Kidney epithelial cell (primary cell): ENCODE results near the gene AGBL3. TPM values are rescaled to one million over a fixed set of nuclear protein-coding genes. Genes with fewer than 3 reads are reported as not detected.

Experiments used
- DNase-seq: peaks from one replicate; pipeline ENCODE4 v3.0.0-alpha.2; 2010; ENCODE audit warnings: low read depth
- H3K27me3 ChIP-seq: 2 replicates; pipeline ENCODE4 v1.6.0; 2011; ENCODE audit warnings: low read length; ENCODE audit not compliant: control insufficient read depth, insufficient read depth
- H3K36me3 ChIP-seq: 2 replicates; pipeline ENCODE4 v1.5.1; 2011; ENCODE audit warnings: low read length; ENCODE audit not compliant: control insufficient read depth, insufficient read depth
- H3K4me3 ChIP-seq: 2 replicates; pipeline ENCODE4 v1.5.1; 2011; ENCODE audit warnings: low read depth, mild to moderate bottlenecking, control low read depth, low read length
- total RNA-seq: library from RNA; depleted of rRNA; stranded (reverse); fragments of >200 nt; gene quantifications from 2 replicates; pipeline ENCODE4 v1.2.3, GENCODE V29; 2015
- TF ChIP-seq, protein P1 (sequence below): IDR thresholded peaks from 2 replicates; pipeline ENCODE4 v1.5.1; 2011; ENCODE audit warnings: mild to moderate bottlenecking, moderate library complexity, low read length, control low read depth, inconsistent platforms; ENCODE audit not compliant: insufficient read depth, poor library complexity, severe bottlenecking

The AGBL3 gene
- total RNA-seq, 1 donor from 2014 or later = 1.6 TPM

DNA sequence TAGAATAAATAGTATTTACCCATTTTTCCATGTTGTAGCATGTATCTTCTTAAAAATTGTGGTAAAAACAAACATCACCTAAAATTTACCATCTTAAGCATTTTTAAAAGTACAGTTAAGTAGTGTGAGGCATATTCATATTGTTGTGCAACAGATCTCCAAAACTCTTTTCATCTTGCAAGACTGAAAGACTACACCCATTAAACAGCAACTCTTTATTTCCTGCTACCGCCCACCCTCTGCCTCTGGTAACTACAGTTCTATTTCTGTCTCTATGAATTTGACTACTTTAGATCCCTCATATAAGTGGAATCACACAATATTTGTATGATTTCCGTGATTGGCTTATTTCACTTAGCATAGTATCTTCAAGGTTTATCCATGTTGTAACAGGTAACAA is 40.0 kb upstream of the AGBL3 start:
- TF ChIP-seq, protein P1, sequence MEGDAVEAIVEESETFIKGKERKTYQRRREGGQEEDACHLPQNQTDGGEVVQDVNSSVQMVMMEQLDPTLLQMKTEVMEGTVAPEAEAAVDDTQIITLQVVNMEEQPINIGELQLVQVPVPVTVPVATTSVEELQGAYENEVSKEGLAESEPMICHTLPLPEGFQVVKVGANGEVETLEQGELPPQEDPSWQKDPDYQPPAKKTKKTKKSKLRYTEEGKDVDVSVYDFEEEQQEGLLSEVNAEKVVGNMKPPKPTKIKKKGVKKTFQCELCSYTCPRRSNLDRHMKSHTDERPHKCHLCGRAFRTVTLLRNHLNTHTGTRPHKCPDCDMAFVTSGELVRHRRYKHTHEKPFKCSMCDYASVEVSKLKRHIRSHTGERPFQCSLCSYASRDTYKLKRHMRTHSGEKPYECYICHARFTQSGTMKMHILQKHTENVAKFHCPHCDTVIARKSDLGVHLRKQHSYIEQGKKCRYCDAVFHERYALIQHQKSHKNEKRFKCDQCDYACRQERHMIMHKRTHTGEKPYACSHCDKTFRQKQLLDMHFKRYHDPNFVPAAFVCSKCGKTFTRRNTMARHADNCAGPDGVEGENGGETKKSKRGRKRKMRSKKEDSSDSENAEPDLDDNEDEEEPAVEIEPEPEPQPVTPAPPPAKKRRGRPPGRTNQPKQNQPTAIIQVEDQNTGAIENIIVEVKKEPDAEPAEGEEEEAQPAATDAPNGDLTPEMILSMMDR = no peak
- Histone ChIP-seq H3K4me3 (no peak overlapping the region), H3K36me3 (peaks cover 6% of the 10 kb centered on the region), H3K27me3 (no peaks in the 10 kb centered on the region)
- no peak for DNase-seq

DNA sequence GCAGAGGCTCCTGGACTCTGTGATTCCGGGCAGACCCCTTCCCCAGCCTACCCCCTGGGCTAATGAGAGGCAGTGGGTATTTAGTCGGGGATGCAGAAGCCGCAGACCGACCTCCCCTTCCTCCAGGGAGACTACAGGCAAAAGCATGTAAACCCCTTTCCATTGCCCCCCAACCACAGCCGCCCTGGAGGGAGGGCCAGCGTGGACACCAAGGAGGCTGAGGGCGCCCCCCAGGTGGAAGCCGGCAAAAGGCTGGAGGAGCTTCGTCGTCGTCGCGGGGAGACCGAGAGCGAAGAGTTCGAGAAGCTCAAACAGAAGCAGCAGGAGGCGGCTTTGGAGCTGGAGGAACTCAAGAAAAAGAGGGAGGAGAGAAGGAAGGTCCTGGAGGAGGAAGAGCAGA is 39.0 kb upstream of the AGBL3 start:
- Histone ChIP-seq H3K4me3 (no peak overlapping the region), H3K36me3 (peaks cover 6% of the 10 kb centered on the region)
- TF ChIP-seq, protein P1 = no peak

DNA sequence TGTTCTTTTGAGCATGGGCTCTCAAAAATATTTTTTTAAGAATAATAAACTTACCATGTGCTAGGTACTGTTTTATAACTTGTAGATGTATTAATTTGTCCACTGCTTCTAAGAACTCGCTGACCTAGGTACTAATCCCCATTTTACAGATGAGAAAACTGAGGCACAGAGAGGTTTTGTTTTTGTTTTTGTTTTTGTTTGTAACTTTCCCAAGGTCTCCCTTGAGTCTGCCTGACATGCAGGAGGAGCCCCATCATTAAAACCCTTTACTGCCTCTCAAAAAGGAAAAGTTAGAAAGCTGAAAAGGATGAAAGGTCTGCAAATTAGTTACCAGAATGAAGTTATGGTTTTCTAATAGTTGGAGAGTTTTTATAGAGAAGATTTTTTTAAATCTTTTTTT is 38.5 kb upstream of the AGBL3 start:
- Histone ChIP-seq H3K36me3 (peaks cover 6% of the 10 kb centered on the region), H3K4me3 (no peak overlapping the region), H3K27me3 (no peaks in the 10 kb centered on the region)
- DNase-seq = no peak
- TF ChIP-seq, protein P1 = no peak

More for the DNA sequence above, 39.0 kb upstream of the AGBL3 start:
- H3K27me3 ChIP-seq = no peaks in the 10 kb centered on the region
- DNase-seq = no peak

DNA sequence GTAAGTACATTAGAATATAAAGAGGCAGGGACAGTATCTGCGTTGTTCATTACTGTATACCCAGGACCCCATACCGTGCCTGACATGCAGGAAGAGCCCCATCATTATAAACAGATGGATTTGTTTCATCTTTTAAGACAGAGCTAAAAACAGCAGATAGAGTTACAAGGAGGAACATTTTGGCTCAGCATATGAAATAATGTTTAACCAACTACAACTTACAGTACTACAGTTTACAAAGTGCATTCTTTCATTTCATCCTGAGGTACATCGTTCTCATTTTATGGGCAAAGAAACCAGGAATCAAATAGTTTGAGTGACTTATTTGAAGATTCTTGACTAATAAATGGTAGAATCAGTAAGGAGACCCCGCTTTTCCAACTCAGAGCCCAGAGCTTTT is 38.1 kb upstream of the AGBL3 start:
- Histone ChIP-seq H3K27me3 (no peaks in the 10 kb centered on the region), H3K36me3 (peaks cover 6% of the 10 kb centered on the region), H3K4me3 (no peak overlapping the region)
- TF ChIP-seq, protein P1 = no peak
- no peak for DNase-seq

DNA sequence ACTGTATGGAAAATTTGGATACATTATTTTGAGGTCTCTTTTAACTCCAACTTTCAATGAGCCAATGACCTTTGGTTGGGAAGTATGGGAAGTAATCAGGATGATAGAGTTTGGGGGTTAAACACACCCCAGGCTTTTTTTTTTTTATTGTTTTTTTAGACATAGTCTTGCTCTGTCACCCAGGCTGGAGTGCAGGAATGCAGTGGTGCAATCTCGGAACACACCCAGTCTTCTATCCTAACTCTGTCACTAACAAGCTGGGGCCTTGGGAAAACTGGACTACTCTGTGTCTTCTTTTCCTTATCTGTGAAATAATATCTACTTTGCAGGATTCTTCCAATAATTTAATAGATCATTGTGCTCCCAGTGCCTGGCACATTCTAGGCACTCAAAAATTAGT is 37.6 kb upstream of the AGBL3 start:
- peaks cover 6% of the 10 kb centered on the region for H3K36me3 ChIP-seq
- no peak for DNase-seq
- no peaks in the 10 kb centered on the region for H3K27me3 ChIP-seq
- TF ChIP-seq, protein P1 = no peak
- H3K4me3 ChIP-seq = no peak overlapping the region

DNA sequence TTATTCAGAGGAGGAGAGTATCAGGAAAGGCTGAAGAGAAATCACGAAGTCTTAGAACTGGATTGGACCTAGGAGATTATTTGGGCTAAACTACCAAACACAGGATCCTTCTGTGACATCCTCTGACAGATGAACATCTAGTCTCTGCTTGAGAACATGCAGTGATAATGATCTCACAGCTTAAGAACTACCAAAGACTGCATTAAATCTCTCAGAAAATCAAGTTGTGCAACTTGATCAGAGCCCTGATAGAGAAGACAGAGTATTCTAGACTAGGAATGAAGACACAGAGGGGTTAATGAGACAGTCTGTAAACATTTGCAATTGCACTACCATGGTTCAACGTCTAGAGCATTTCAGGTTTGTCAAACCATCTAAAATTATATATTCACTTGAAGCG is 37.1 kb upstream of the AGBL3 start:
- TF ChIP-seq, protein P1 = no peak
- Histone ChIP-seq H3K36me3 (peaks cover 6% of the 10 kb centered on the region), H3K27me3 (no peaks in the 10 kb centered on the region), H3K4me3 (no peak overlapping the region)
- no peak for DNase-seq
